Tibial nerve (tissue), 4 donors: ENCODE data around the gene TMEM43. TPM values are rescaled to one million over a fixed set of nuclear protein-coding genes. Genes with fewer than 3 reads are reported as not detected.

Experiments used
- DNase-seq, 2 donors: peaks; one replicate each; pipeline ENCODE4 v3.0.0-alpha.2; 2019; ENCODE audit warnings: low spot score in 2 of 2
- H3K27ac ChIP-seq, 4 donors: fragments of 200-600 bp; sonication (generic) in 3 of 4; one replicate each; pipeline ENCODE4 v1.5.1; 2017 to 2019; ENCODE audit warnings: mild to moderate bottlenecking in 1 of 4
- H3K27me3 ChIP-seq, 2 donors: fragments of 200-600 bp; sonication (generic) in 1 of 2; one replicate each; pipeline versions ENCODE4 v1.5.1 to v1.6.0; 2017 to 2019
- H3K36me3 ChIP-seq, 3 donors: fragments of 200-600 bp; sonication (generic); one replicate each; pipeline ENCODE4 v1.5.1; 2018 to 2019
- H3K4me1 ChIP-seq, 4 donors: fragments of 200-600 bp; sonication (generic) in 3 of 4; one replicate each; pipeline ENCODE4 v1.5.1; 2017 to 2019
- H3K4me3 ChIP-seq, 4 donors: fragments of 200-600 bp; sonication (generic) in 3 of 4; one replicate each; pipeline ENCODE4 v1.5.1; 2017 to 2019; ENCODE audit warnings: mild to moderate bottlenecking in 1 of 4, moderate library complexity in 1 of 4
- H3K9me3 ChIP-seq, 4 donors: fragments of 200-600 bp; sonication (generic) in 3 of 4; one replicate each; pipeline ENCODE4 v1.5.1; 2017 to 2019
- EP300 ChIP-seq, 2 donors: sonication (generic); formaldehyde crosslinking; IDR thresholded peaks; one replicate each; pipeline ENCODE4 v1.6.1; 2017; ENCODE audit warnings: antibody characterized with exemption in 2 of 2, mild to moderate bottlenecking in 1 of 2
- POLR2A ChIP-seq, 2 donors: fragments of 450-650 bp; IDR thresholded peaks; one replicate each; pipeline ENCODE4 v1.6.1; 2017; ENCODE audit warnings: antibody characterized with exemption in 2 of 2, mild to moderate bottlenecking in 2 of 2, moderate library complexity in 2 of 2
- WGBS, 2 donors: methylation state at CpG; one replicate each; pipeline ENCODE4 v1.1.5; 2018; 5-methylcytosine and 5-hydroxymethylcytosine counted together
- total RNA-seq, 4 donors: library from RNA; depleted of rRNA; stranded (reverse); fragments of >200 nt; gene quantifications; one replicate each; pipeline ENCODE4 v1.1.0, GENCODE V29; 2016
- TF ChIP-seq, protein P1 (sequence below), 5 experiments: fragments of 200-600 bp in 3 of 5; fragments of 450-650 bp in 2 of 5; sonication (generic) in 3 of 5; IDR thresholded peaks; one replicate each; pipeline ENCODE4 v1.5.1; 2016 to 2019; ENCODE audit warnings: antibody characterized with exemption in 5 of 5, mild to moderate bottlenecking in 3 of 5, moderate library complexity in 2 of 5

The TMEM43 gene
- total RNA-seq, 4 donors from 2014 or later: 99.9 to 130 (median 120) TPM

DNA sequence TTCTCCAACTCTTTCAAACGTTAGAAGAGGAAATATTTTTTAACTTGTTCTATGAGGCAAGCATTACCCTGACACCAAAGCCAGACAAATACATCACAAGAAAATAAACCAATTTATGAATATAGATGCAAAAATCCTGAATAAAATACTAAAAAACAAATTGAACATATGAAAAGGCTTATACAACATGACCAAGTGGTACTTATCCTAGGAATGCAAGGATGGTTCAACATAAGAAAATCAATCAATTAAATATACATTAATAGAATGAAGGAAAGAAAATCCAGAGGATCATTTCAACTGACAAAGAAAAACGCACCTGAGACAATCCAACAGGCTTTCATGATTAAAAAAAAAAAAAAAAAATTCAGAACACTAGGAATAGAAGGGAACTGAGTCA is 36.4 kb downstream of the TMEM43 start:
- Histone ChIP-seq H3K4me3 (no peak overlapping the region), H3K27me3 (no peaks in the 10 kb centered on the region), H3K4me1 (no peaks in the 10 kb centered on the region), H3K36me3 (peaks cover 5 to 100% (median 62%) of the 10 kb centered on the region in 3 donors), H3K9me3 (peaks cover 0 to 22% (median 8%) of the 10 kb centered on the region in 4 donors), H3K27ac (no peak overlapping the region)
- no peak for TF ChIP-seq EP300 (IDR thresholded peaks at IDR 0.05)
- no peak for TF ChIP-seq POLR2A (IDR thresholded peaks at IDR 0.05)
- no peak for DNase-seq
- 95 to 98% methylated on average over 2 of the region's 2 CpGs for WGBS, 2 donors

DNA sequence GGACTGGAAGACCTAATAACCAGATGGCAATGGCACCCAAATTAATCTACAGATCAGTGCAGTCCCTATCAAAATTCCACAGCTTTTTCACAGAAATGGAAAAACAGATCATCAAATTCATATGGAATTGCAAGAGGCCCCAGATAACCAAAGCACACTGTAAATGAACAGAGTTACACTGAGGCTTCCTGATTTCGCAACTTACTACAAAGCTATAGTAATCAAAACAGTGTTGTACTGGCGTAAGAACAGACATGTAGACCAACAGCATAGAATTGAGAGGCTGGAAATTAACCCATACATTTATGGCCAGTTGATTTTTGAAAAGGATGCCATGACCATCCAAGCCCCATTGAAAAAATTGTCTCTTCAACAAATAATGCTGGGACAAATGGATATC is 37.3 kb downstream of the TMEM43 start:
- TF ChIP-seq EP300 (IDR thresholded peaks at IDR 0.05): no peak
- TF ChIP-seq, protein P1, sequence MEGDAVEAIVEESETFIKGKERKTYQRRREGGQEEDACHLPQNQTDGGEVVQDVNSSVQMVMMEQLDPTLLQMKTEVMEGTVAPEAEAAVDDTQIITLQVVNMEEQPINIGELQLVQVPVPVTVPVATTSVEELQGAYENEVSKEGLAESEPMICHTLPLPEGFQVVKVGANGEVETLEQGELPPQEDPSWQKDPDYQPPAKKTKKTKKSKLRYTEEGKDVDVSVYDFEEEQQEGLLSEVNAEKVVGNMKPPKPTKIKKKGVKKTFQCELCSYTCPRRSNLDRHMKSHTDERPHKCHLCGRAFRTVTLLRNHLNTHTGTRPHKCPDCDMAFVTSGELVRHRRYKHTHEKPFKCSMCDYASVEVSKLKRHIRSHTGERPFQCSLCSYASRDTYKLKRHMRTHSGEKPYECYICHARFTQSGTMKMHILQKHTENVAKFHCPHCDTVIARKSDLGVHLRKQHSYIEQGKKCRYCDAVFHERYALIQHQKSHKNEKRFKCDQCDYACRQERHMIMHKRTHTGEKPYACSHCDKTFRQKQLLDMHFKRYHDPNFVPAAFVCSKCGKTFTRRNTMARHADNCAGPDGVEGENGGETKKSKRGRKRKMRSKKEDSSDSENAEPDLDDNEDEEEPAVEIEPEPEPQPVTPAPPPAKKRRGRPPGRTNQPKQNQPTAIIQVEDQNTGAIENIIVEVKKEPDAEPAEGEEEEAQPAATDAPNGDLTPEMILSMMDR (IDR thresholded peaks at IDR 0.05): no peak
- TF ChIP-seq POLR2A (IDR thresholded peaks at IDR 0.05): no peak
- no peak for DNase-seq
- Histone ChIP-seq H3K27ac (no peak overlapping the region), H3K9me3 (peaks cover 0 to 22% (median 8%) of the 10 kb centered on the region in 4 donors), H3K4me3 (no peak overlapping the region), H3K4me1 (no peaks in the 10 kb centered on the region), H3K36me3 (peaks cover 5 to 100% (median 64%) of the 10 kb centered on the region in 3 donors), H3K27me3 (no peaks in the 10 kb centered on the region)
- 88 to 98% methylated on average over 2 of the region's 2 CpGs for WGBS, 2 donors

DNA sequence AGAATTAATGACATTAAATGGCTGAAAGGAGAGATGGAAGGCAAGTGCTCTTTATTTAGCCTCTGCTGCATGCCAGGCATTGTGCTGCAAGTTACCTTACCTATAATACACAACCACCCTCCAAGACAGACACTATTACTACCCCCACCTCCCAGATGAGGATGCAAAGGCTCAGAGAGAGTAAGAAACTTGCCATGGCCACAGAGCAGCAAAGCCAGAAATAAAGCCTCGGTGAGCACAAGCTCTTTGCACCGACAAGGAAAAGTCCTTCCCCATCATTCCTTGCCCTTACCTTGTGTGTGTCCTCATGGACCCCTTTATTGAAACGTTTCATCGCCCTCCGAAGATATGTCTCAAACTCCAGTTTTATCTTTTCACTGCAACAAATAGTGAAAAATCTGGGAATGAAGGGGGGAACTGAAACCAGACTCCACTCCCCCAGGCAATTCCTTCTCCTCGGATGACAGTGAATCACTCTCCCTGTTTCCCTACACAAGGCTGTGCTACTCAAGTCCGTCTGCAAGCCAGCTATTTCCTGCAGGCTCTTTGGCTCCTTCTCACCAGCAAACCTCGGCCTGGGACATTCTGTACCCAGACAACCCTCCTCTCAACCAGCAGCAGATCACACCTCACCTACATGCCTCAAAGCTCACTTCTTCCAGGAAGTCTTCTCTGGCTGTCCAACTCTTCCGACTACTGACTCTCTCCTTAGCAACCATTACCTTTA is 42.2 kb downstream of the TMEM43 start:
- Histone ChIP-seq H3K4me3 (no peak overlapping the region), H3K36me3 (peaks cover 0 to 100% (median 63%) of the 10 kb centered on the region in 3 donors), H3K9me3 (peaks cover 0 to 9% (median under 1%) of the 10 kb centered on the region in 4 donors), H3K27me3 (no peaks in the 10 kb centered on the region), H3K4me1 (no peaks in the 10 kb centered on the region), H3K27ac (no peak overlapping the region)
- WGBS, 2 donors: 83 to 93% methylated on average over 9 of the region's 9 CpGs
- DNase-seq: no peak
- TF ChIP-seq, protein P1 (IDR thresholded peaks at IDR 0.05): no peak
- no peak for TF ChIP-seq EP300 (IDR thresholded peaks at IDR 0.05)
- no peak for TF ChIP-seq POLR2A (IDR thresholded peaks at IDR 0.05)

DNA sequence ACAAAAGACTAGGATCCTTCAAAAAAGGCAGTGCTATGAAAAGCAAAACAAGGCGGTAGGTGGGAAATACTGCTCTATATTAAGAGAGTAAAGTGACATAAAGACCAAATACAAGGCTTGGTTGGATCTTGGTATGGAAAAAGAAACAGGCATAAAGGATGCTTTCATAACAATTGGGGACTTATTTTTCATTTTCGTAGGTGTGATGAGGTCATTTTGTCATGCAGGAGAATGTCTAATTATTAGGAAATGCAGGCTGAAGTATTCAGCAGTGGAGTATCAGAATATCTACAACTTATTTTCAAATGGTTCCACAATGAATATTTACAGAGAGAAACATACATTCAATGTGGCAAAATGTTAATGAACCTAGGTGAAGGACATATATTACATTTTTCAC is 44.6 kb downstream of the TMEM43 start:
- Histone ChIP-seq H3K27ac (no peak overlapping the region), H3K4me1 (peaks cover 0 to 14% (median 0%) of the 10 kb centered on the region in 4 donors), H3K27me3 (no peaks in the 10 kb centered on the region), H3K36me3 (peaks cover 0 to 87% (median 52%) of the 10 kb centered on the region in 3 donors), H3K9me3 (no peaks in the 10 kb centered on the region), H3K4me3 (no peak overlapping the region)
- no peak for TF ChIP-seq POLR2A (IDR thresholded peaks at IDR 0.05)
- TF ChIP-seq, protein P1 (IDR thresholded peaks at IDR 0.05): no peak
- TF ChIP-seq EP300 (IDR thresholded peaks at IDR 0.05): no peak
- DNase-seq: no peak
- 73 to 88% methylated on average over 2 of the region's 2 CpGs for WGBS, 2 donors

DNA sequence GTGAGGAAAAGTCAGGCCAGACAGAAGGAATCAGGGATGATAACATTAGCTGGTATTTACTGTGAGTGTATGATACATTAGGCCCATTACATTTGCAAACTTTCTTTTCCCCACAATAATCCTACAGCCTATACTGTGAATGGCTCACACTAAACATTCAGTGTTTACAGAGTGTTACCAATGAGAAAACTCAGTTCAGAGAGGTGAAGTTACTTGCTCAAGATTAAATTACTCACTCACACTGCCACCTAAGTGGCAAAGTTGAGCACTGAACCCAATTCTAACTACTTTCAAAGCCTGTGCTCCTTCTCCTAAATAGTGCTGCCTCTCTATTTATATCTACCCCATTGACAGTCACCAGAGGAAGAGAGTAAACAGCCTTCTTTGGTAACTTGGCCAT is 45.0 kb downstream of the TMEM43 start:
- Histone ChIP-seq H3K4me1 (peaks cover 0 to 18% (median 0%) of the 10 kb centered on the region in 4 donors), H3K4me3 (no peak overlapping the region), H3K9me3 (no peaks in the 10 kb centered on the region), H3K36me3 (peaks cover 0 to 83% (median 48%) of the 10 kb centered on the region in 3 donors), H3K27ac (no peak overlapping the region), H3K27me3 (no peaks in the 10 kb centered on the region)
- no peak for DNase-seq
- TF ChIP-seq, protein P1 (IDR thresholded peaks at IDR 0.05): no peak
- TF ChIP-seq EP300 (IDR thresholded peaks at IDR 0.05) (no peak), POLR2A (IDR thresholded peaks at IDR 0.05) (no peak)
